H1 (cell line): Measurements from ENCODE around the gene OR2T27. TPM values are rescaled to one million over a fixed set of nuclear protein-coding genes. Genes with fewer than 3 reads are reported as not detected.
"Not testable (repeated sequence)": the region's sequence is repeated elsewhere in the genome, so short reads cannot be mapped to it uniquely, and the experiment has no call there.

ENCODE experiments used
- CTCF ChIA-PET: fragments of 300-600 bp; sonication (Branson Sonifier 250); formaldehyde crosslinking; loops from one replicate; lab custom pipeline; 2021; ENCODE audit not compliant: partially characterized antibody; lab: Charles Lee
- POLR2A ChIA-PET: fragments of 300-600 bp; sonication (Branson Sonifier 250); formaldehyde crosslinking; loops from one replicate; lab custom pipeline; 2021; ENCODE audit warnings: inconsistent platforms; ENCODE audit not compliant: partially characterized antibody; lab: Charles Lee
- DNase-seq, 2 experiments: peaks; one replicate each; pipeline versions ENCODE4 v3.0.0 to v3.0.0-alpha.2; 2010 to 2022; ENCODE audit warnings: low spot score in 2 of 2, low read depth in 1 of 2, mixed read lengths in 1 of 2
- FAIRE-seq: peaks from 2 replicates; lab custom pipeline; 2011; peaks lifted over from hg19 to GRCh38; lab: Jason Lieb, UNC
- H2AFZ ChIP-seq: 2 replicates; pipeline ENCODE4 v1.8.1; 2012; ENCODE audit warnings: low read length, inconsistent platforms
- H2AK5ac ChIP-seq: 2 replicates; pipeline ENCODE4 v1.6.1; 2013; ENCODE audit warnings: low read depth, low read length
- H2BK120ac ChIP-seq: replicated peaks from 2 replicates; pipeline ENCODE3; 2013; ENCODE audit warnings: low read depth, low read length, inconsistent platforms
- H2BK12ac ChIP-seq: 2 replicates; pipeline ENCODE4 v1.6.1; 2013; ENCODE audit warnings: low read depth, low read length
- H2BK15ac ChIP-seq: 2 replicates; pipeline ENCODE4 v1.6.1; 2013; ENCODE audit warnings: low read length
- H2BK20ac ChIP-seq: 2 replicates; pipeline ENCODE4 v1.6.1; 2013; ENCODE audit warnings: low read length
- H2BK5ac ChIP-seq: 2 replicates; pipeline ENCODE4 v1.6.1; 2013; ENCODE audit warnings: low read depth, low read length
- H3K14ac ChIP-seq: 2 replicates; pipeline ENCODE4 v1.6.1; 2013; ENCODE audit warnings: inconsistent platforms; ENCODE audit not compliant: insufficient read length
- H3K18ac ChIP-seq: 2 replicates; pipeline ENCODE4 v1.6.1; 2013; ENCODE audit warnings: low read length; ENCODE audit errors: extremely low read depth
- H3K23ac ChIP-seq: 2 replicates; pipeline ENCODE4 v1.6.1; 2013; ENCODE audit warnings: inconsistent platforms; ENCODE audit not compliant: insufficient read length
- H3K23me2 ChIP-seq: 2 replicates; pipeline ENCODE4 v1.6.1; 2013; ENCODE audit warnings: low read depth, low read length
- H3K27ac ChIP-seq: 2 replicates; pipeline ENCODE4 v1.6.1; 2011; ENCODE audit warnings: low read depth, low read length, inconsistent platforms
- H3K27me3 ChIP-seq, 4 experiments: replicated peaks in 1 of 4; 1 replicate in 1 of 4; 2 replicates in 3 of 4; pipeline versions ENCODE4 v1.6.1 to v1.8.1; 2011 to 2013; ENCODE audit warnings: low read length in 3 of 4, mild to moderate bottlenecking in 3 of 4, inconsistent platforms in 2 of 4, mixed read lengths in 2 of 4, moderate library complexity in 1 of 4; ENCODE audit not compliant: control insufficient read depth in 3 of 4, insufficient read depth in 3 of 4; ENCODE audit errors: extremely low read depth in 1 of 4
- H3K36me3 ChIP-seq, 4 experiments: 2 replicates each; pipeline versions ENCODE4 v1.6.1 to v1.8.1; 2011 to 2013; ENCODE audit warnings: mild to moderate bottlenecking in 4 of 4, low read length in 3 of 4, moderate library complexity in 2 of 4, control low read depth in 1 of 4, inconsistent platforms in 1 of 4; ENCODE audit not compliant: insufficient read depth in 4 of 4, control insufficient read depth in 2 of 4
- H3K4ac ChIP-seq: replicated peaks from 2 replicates; pipeline ENCODE3; 2013; ENCODE audit warnings: low read length, low read depth, mixed read lengths, inconsistent platforms; ENCODE audit not compliant: insufficient read length
- H3K4me1 ChIP-seq, 4 experiments: replicated peaks in 1 of 4; 1 replicate in 1 of 4; 2 replicates in 3 of 4; pipeline versions ENCODE4 v1.6.1 to v1.8.1; 2011 to 2013; ENCODE audit warnings: low read length in 3 of 4, inconsistent platforms in 2 of 4, mixed read lengths in 1 of 4; ENCODE audit not compliant: insufficient read depth in 4 of 4, control insufficient read depth in 3 of 4
- H3K4me2 ChIP-seq, 2 experiments: 2 replicates each; pipeline versions ENCODE4 v1.6.1 to v1.8.1; 2011 to 2013; ENCODE audit warnings: low read depth in 2 of 2, low read length in 2 of 2, control low read depth in 1 of 2, inconsistent platforms in 1 of 2, mild to moderate bottlenecking in 1 of 2; ENCODE audit not compliant: insufficient read depth in 1 of 2
- H3K4me3 ChIP-seq, 4 experiments: fragments of 200-600, 300-600 bp in 1 of 4; sonication (generic), shearing (Covaris generic), sonication (Bioruptor Twin) in 1 of 4; 2 replicates each; pipeline versions ENCODE4 v1.5.1 to v1.8.1; 2011 to 2016; ENCODE audit warnings: low read length in 4 of 4, low read depth in 3 of 4, control low read depth in 2 of 4, inconsistent platforms in 2 of 4, mild to moderate bottlenecking in 2 of 4, mixed read lengths in 1 of 4, moderate library complexity in 1 of 4; ENCODE audit not compliant: insufficient read depth in 2 of 4; ENCODE audit errors: extremely low read depth in 1 of 4
- H3K56ac ChIP-seq: replicated peaks from 2 replicates; pipeline ENCODE3; 2013; ENCODE audit warnings: low read depth, mild to moderate bottlenecking, mixed read lengths, low read length, inconsistent platforms; ENCODE audit not compliant: insufficient read length
- H3K79me1 ChIP-seq: 2 replicates; pipeline ENCODE4 v1.6.1; 2013; ENCODE audit warnings: low read depth, low read length, control low read depth
- H3K79me2 ChIP-seq, 2 experiments: 2 replicates each; pipeline versions ENCODE4 v1.6.1 to v1.8.1; 2012 to 2013; ENCODE audit warnings: low read length in 2 of 2, mild to moderate bottlenecking in 2 of 2, inconsistent platforms in 1 of 2; ENCODE audit not compliant: insufficient read depth in 2 of 2, control insufficient read depth in 1 of 2
- H3K9ac ChIP-seq, 4 experiments: replicated peaks in 1 of 4; 1 replicate in 1 of 4; 2 replicates in 3 of 4; pipeline versions ENCODE4 v1.6.1 to v1.8.1; 2011 to 2013; ENCODE audit warnings: low read depth in 3 of 4, low read length in 3 of 4, control low read depth in 2 of 4, mild to moderate bottlenecking in 2 of 4, moderate library complexity in 2 of 4, inconsistent platforms in 1 of 4; ENCODE audit errors: extremely low read depth in 1 of 4
- H3K9me3 ChIP-seq, 2 experiments: 2 replicates each; pipeline versions ENCODE4 v1.6.1 to v1.8.1; 2012 to 2013; ENCODE audit warnings: mild to moderate bottlenecking in 2 of 2, moderate library complexity in 2 of 2, control low read depth in 1 of 2, inconsistent platforms in 1 of 2, low read depth in 1 of 2, low read length in 1 of 2, mixed read lengths in 1 of 2; ENCODE audit not compliant: insufficient read depth in 2 of 2
- H4K20me1 ChIP-seq, 2 experiments: replicated peaks in 1 of 2; 2 replicates each; pipeline versions ENCODE3 to v1.8.1; 2011 to 2013; ENCODE audit warnings: inconsistent platforms in 2 of 2, low read length in 2 of 2, mild to moderate bottlenecking in 1 of 2; ENCODE audit not compliant: insufficient read depth in 2 of 2, control insufficient read depth in 1 of 2
- H4K5ac ChIP-seq: 2 replicates; pipeline ENCODE4 v1.6.1; 2013; ENCODE audit warnings: low read length, low read depth, mixed read lengths, inconsistent platforms; ENCODE audit not compliant: insufficient read length
- H4K8ac ChIP-seq: 2 replicates; pipeline ENCODE4 v1.8.0; 2013; ENCODE audit warnings: mild to moderate bottlenecking, moderate library complexity, low read length, inconsistent platforms; ENCODE audit not compliant: insufficient read depth; ENCODE audit errors: extremely low read depth
- H4K91ac ChIP-seq: replicated peaks from 2 replicates; pipeline ENCODE3; 2013; ENCODE audit warnings: low read length, mixed read lengths, inconsistent platforms; ENCODE audit not compliant: insufficient read length
- WGBS, 2 experiments: shearing (Covaris generic) in 1 of 2; methylation state at CpG; one replicate each; pipeline versions ENCODE4 v1.1.6 to v1.1.7; 2013 to 2015; ENCODE audit warnings: low lambda C conversion rate in 2 of 2, mixed read lengths in 2 of 2, inconsistent platforms in 1 of 2, low coverage in 1 of 2, missing lambda C conversion rate in 1 of 2; ENCODE audit not compliant: insufficient replicate concordance in 2 of 2, insufficient coverage in 1 of 2, insufficient read length in 1 of 2; ENCODE audit errors: extremely low coverage in 1 of 2, missing lambda C conversion rate in 1 of 2; 5-methylcytosine and 5-hydroxymethylcytosine counted together
- polyA plus RNA-seq, 7 experiments: library from polyadenylated mRNA; depleted of rRNA in 3 of 7; stranded (reverse) in 5 of 7; unstranded in 2 of 7; fragments of >200 nt in 5 of 7; fragments of 200-250 nt in 2 of 7; gene quantifications; 1 replicate in 5 of 7; 2 replicates in 1 of 7; 4 replicates in 1 of 7; pipeline versions ENCODE4 v1.2.1 to v1.2.3, GENCODE V29; 2011 to 2013; ENCODE audit warnings: missing spikeins in 2 of 7, mixed read lengths in 2 of 7
- total RNA-seq: library from RNA; stranded (reverse); fragmentation: NEBNext Ultra II Directional; extraction: Animal tissue kit (Norgen Biotek cat#: 25700); gene quantifications from 2 replicates; pipeline ENCODE4 v1.2.1, GENCODE V29; 2021

Gene OR2T27
- total and polyA plus RNA-seq, 2 of the 8 experiments (the other 6 are each of a cell fraction or from before 2014, with no cell fraction given), result not detected

DNA sequence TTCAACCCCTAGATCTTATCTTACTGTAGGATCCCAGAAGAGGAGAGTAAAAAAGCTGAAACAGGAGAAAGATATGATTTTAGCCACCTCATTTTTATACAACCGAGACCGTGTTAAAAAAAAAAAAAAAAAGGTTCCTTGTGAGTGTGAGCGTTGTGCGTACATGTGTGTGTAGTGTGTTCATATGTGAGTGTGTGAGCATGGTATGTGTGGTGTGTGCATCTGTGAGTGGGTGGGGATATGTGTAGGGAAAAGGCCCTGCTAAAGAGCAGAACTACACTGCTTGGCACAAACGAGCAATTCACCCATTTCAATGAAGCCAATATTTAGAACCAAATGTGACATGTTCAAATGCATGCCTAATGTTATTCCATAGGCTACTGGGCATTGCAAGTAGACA lies 13.7 kb downstream of the OR2T27 start:
- H3K4ac ChIP-seq, H3K4me3 ChIP-seq, H3K36me3 ChIP-seq, H3K14ac ChIP-seq, H3K23me2 ChIP-seq, H2AFZ ChIP-seq, FAIRE-seq, CTCF ChIA-PET, H3K56ac ChIP-seq, H4K20me1 ChIP-seq, H2BK12ac ChIP-seq, H3K9ac ChIP-seq, H2BK120ac ChIP-seq, H3K18ac ChIP-seq, H3K27me3 ChIP-seq, H4K91ac ChIP-seq, DNase-seq, H3K4me1 ChIP-seq, H2BK20ac ChIP-seq, H3K4me2 ChIP-seq, POLR2A ChIA-PET, H4K5ac ChIP-seq, H3K9me3 ChIP-seq, H2BK5ac ChIP-seq, H3K79me1 ChIP-seq, H3K23ac ChIP-seq, H3K27ac ChIP-seq, H4K8ac ChIP-seq, H2AK5ac ChIP-seq, H2BK15ac ChIP-seq, H3K79me2 ChIP-seq: not testable (repeated sequence)
- WGBS, 2 experiments, result no CpG with 5 or more reads among the region's 5 CpGs

GRCh38 chr1:248640906-248641305 lies 14.4 kb downstream of the OR2T27 start:
- H2BK12ac ChIP-seq, H2BK15ac ChIP-seq, H3K4me1 ChIP-seq, H2AK5ac ChIP-seq, H2BK120ac ChIP-seq, H3K23ac ChIP-seq, H4K8ac ChIP-seq, H3K18ac ChIP-seq, H3K36me3 ChIP-seq, H3K9me3 ChIP-seq, H2AFZ ChIP-seq, H4K5ac ChIP-seq, CTCF ChIA-PET, DNase-seq, H3K4me3 ChIP-seq, H3K4ac ChIP-seq, H3K56ac ChIP-seq, H3K23me2 ChIP-seq, H3K14ac ChIP-seq, H4K20me1 ChIP-seq, H3K4me2 ChIP-seq, H4K91ac ChIP-seq, H3K79me1 ChIP-seq, POLR2A ChIA-PET, FAIRE-seq, H3K79me2 ChIP-seq, H2BK5ac ChIP-seq, H2BK20ac ChIP-seq, H3K27ac ChIP-seq, H3K9ac ChIP-seq, H3K27me3 ChIP-seq: not testable (repeated sequence)
- WGBS, 2 experiments, result no CpG with 5 or more reads among the region's 3 CpGs
